SU-DHL-6 (cell line): Measurements from ENCODE around the gene ANKS6.

ENCODE experiments used
- EZH2phosphoT487 ChIP-seq: fragments of 200-600 bp; sonication (generic), shearing (Covaris generic); conservative IDR thresholded peaks from 2 replicates; pipeline ENCODE4 v1.6.1; 2018; ENCODE audit warnings: mild to moderate bottlenecking, antibody characterized with exemption, low read length, moderate library complexity, mixed read lengths
- TF ChIP-seq, protein P1 (sequence below): fragments of 200-600 bp; sonication (generic); IDR thresholded peaks from one replicate; pipeline ENCODE4 v1.5.1; 2017; ENCODE audit warnings: antibody characterized with exemption, mild to moderate bottlenecking, low read length, moderate library complexity; ENCODE audit not compliant: insufficient read depth, poor library complexity, severe bottlenecking

DNA sequence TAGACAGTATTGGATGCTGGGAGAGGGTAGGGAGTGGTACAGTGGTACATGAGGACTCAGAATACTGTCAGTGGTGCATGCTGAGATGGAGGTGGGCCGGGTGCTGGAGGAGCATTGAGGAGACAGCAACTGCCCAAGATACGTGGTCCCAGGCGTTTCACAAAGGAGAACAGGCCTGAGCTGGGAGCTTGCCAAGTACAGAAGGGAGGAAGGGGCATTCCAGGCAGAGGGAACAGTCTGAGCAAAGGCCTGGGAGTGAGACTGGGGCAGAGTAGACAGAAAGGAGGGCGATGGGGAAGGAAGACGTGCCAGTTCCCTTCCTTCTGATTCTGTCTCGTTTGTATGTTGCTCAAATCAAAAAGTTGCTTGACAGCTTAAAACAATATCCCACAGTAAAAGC, 26.3 kb upstream of the ANKS6 start:
- TF ChIP-seq, protein P1, sequence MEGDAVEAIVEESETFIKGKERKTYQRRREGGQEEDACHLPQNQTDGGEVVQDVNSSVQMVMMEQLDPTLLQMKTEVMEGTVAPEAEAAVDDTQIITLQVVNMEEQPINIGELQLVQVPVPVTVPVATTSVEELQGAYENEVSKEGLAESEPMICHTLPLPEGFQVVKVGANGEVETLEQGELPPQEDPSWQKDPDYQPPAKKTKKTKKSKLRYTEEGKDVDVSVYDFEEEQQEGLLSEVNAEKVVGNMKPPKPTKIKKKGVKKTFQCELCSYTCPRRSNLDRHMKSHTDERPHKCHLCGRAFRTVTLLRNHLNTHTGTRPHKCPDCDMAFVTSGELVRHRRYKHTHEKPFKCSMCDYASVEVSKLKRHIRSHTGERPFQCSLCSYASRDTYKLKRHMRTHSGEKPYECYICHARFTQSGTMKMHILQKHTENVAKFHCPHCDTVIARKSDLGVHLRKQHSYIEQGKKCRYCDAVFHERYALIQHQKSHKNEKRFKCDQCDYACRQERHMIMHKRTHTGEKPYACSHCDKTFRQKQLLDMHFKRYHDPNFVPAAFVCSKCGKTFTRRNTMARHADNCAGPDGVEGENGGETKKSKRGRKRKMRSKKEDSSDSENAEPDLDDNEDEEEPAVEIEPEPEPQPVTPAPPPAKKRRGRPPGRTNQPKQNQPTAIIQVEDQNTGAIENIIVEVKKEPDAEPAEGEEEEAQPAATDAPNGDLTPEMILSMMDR: no peak
- no peak for TF ChIP-seq EZH2phosphoT487
